ENCODE measurements around the gene ITGA7. TPM values are rescaled to one million over a fixed set of nuclear protein-coding genes. Genes with fewer than 3 reads are reported as not detected.

ITGA7 gene
- total and polyA plus RNA-seq, 2 experiments from 2014 or later = 39.5 to 101 TPM

GRCh38 chr12:55741931-55742680, 34.4 kb upstream of the ITGA7 start:
- H3K36me3 ChIP-seq = no peaks in the 10 kb centered on the region
- peaks cover 21% of the 10 kb centered on the region for H3K4me1 ChIP-seq (ENCODE audit: low read depth)
- no peaks in the 10 kb centered on the region for H3K27me3 ChIP-seq
- H3K27ac ChIP-seq = peak overlapping the region; percentile 76
- peak overlapping the region; percentile 32 for H3K4me3 ChIP-seq
- H3K9me3 ChIP-seq (ENCODE audit: low read depth) = no peaks in the 10 kb centered on the region
- no peak for TF ChIP-seq CTCF (IDR thresholded peaks at IDR 0.05; ENCODE audit: low read depth, low read length)
- no peak for DNase-seq (ENCODE audit: low read depth in 1 of 2, low spot score in 1 of 2)

DNA sequence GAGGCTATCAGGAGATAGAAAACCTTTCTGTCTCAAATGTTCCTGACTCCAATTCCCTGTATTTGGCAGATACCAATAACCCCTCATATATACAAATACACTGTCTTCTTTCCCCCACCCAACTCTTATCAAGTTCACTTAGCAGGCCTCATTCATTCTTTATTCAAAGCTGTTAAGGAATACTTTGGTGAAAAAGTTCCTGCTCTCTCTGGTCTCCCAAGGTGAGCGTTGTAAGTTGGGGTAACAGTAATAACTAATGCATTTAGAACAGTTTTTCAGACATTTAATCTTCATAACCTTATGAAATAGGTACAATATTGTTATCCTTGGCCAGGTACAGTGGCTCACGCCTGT, 31.3 kb upstream of the ITGA7 start:
- no peak for DNase-seq (ENCODE audit: low read depth in 1 of 2, low spot score in 1 of 2)
- peak overlapping the region; percentile 64 for H3K4me3 ChIP-seq
- no peak for TF ChIP-seq CTCF (IDR thresholded peaks at IDR 0.05; ENCODE audit: low read depth, low read length)
- no peak overlapping the region for H3K27ac ChIP-seq
- no peaks in the 10 kb centered on the region for H3K36me3 ChIP-seq
- peaks cover 19% of the 10 kb centered on the region for H3K4me1 ChIP-seq (ENCODE audit: low read depth)
- H3K27me3 ChIP-seq = no peaks in the 10 kb centered on the region
- no peaks in the 10 kb centered on the region for H3K9me3 ChIP-seq (ENCODE audit: low read depth)

GRCh38 chr12:55738123-55739024, 30.7 kb upstream of the ITGA7 start:
- peak; percentile 91 to 93 for DNase-seq (ENCODE audit: low read depth in 1 of 2, low spot score in 1 of 2)
- Histone ChIP-seq H3K9me3 (ENCODE audit: low read depth) (no peaks in the 10 kb centered on the region), H3K27ac (peak overlapping the region; percentile 56), H3K36me3 (no peaks in the 10 kb centered on the region), H3K27me3 (no peaks in the 10 kb centered on the region), H3K4me3 (peak overlapping the region; percentile 64), H3K4me1 (ENCODE audit: low read depth) (peaks cover 19% of the 10 kb centered on the region)
- TF ChIP-seq CTCF (IDR thresholded peaks at IDR 0.05; ENCODE audit: low read depth, low read length) = peak; percentile 71

DNA sequence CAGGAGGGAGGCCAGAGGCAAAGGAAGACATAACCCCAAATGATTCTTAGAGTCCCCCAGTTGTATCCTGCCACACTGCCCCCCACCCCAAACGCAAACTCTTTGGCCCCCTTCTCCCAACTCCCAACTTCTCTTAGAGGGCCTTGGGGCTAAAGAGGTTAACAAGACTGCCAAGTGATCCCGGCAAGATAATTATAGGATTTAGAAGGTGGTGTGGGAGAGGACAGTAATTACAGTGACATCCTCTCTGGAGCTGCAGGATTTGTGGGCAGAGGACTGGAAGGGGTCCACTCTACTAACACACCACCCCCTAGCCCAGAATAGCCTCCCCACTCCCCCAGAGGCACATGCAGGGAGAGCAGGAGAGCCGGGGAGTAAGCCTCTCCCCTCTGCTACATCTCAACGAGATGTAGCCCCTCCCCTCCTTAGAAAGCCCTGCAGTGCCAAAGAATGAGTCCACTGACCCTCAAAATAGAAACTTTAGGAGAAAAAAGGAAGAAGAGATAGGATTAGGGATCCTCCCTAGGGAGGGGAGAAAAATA, 29.9 kb upstream of the ITGA7 start:
- peak overlapping the region; percentile 64 for H3K4me3 ChIP-seq
- no peaks in the 10 kb centered on the region for H3K9me3 ChIP-seq (ENCODE audit: low read depth)
- peak overlapping the region; percentile 56 for H3K27ac ChIP-seq
- no peaks in the 10 kb centered on the region for H3K36me3 ChIP-seq
- DNase-seq (ENCODE audit: low read depth in 1 of 2, low spot score in 1 of 2) = peak in 1 of 2 donors; percentile 38
- no peak for TF ChIP-seq CTCF (IDR thresholded peaks at IDR 0.05; ENCODE audit: low read depth, low read length)
- H3K27me3 ChIP-seq = no peaks in the 10 kb centered on the region
- peaks cover 18% of the 10 kb centered on the region for H3K4me1 ChIP-seq (ENCODE audit: low read depth)

GRCh38 chr12:55736780-55737580, 29.3 kb upstream of the ITGA7 start:
- peak overlapping the region; percentile 56 for H3K27ac ChIP-seq
- H3K27me3 ChIP-seq = no peaks in the 10 kb centered on the region
- peak; percentile 93 for TF ChIP-seq CTCF (IDR thresholded peaks at IDR 0.05; ENCODE audit: low read depth, low read length)
- H3K36me3 ChIP-seq = no peaks in the 10 kb centered on the region
- DNase-seq (ENCODE audit: low read depth in 1 of 2, low spot score in 1 of 2) = peak; percentile 79 to 80
- peak overlapping the region; percentile 64 for H3K4me3 ChIP-seq
- H3K9me3 ChIP-seq (ENCODE audit: low read depth) = no peaks in the 10 kb centered on the region
- H3K4me1 ChIP-seq (ENCODE audit: low read depth) = peaks cover 16% of the 10 kb centered on the region
